A549 (cell line): ENCODE data around the gene ANTKMT. TPM values are rescaled to one million over a fixed set of nuclear protein-coding genes. Genes with fewer than 3 reads are reported as not detected.

Experiments used
- ATAC-seq, 2 experiments: fragments of 200-7000 bp in 1 of 2; fragments of >200 bp in 1 of 2; cut with Nextera tagmentation in 1 of 2; cut with Tn5 transposase in 1 of 2; 3 replicates each; pipeline versions ENCODE4 v1.8.0 to v1.9.1; 2018 to 2020; ENCODE audit warnings: mild to moderate bottlenecking in 1 of 2, moderate library complexity in 1 of 2
- CTCF ChIA-PET: fragments of 300-600 bp; sonication (Branson Sonifier 250); formaldehyde crosslinking; extraction: SDS; loops from one replicate; lab custom pipeline; 2021; ENCODE audit warnings: antibody characterized with exemption, inconsistent platforms; lab: Yijun Ruan, JAX
- POLR2A ChIA-PET: fragments of 350-600 bp; formaldehyde crosslinking; extraction: SDS; loops from one replicate; lab custom pipeline; 2021; ENCODE audit warnings: antibody characterized with exemption, inconsistent platforms; lab: Yijun Ruan, JAX
- DNase-seq, 2 experiments: peaks; one replicate each; pipeline versions ENCODE4 v3.0.0 to v3.0.0-alpha.2; 2011 to 2016; ENCODE audit warnings: low read depth in 1 of 2, low spot score in 1 of 2
- FAIRE-seq: peaks from 2 replicates; lab custom pipeline; 2011; peaks lifted over from hg19 to GRCh38; lab: Jason Lieb, UNC
- H3K27ac ChIP-seq, 2 experiments: fragments of >200 bp; sonication (Bioruptor Twin); formaldehyde crosslinking; 3 replicates each; pipeline ENCODE4 v1.5.1; 2016 to 2017
- H3K4me1 ChIP-seq: fragments of >200 bp; sonication (Bioruptor Twin); formaldehyde crosslinking; 3 replicates; pipeline ENCODE4 v1.6.1; 2016
- H3K4me2 ChIP-seq: fragments of >200 bp; sonication (Bioruptor Twin); formaldehyde crosslinking; 3 replicates; pipeline ENCODE4 v1.6.1; 2016
- H3K4me3 ChIP-seq: fragments of >200 bp; sonication (Bioruptor Twin); formaldehyde crosslinking; 3 replicates; pipeline ENCODE4 v1.5.1; 2016
- H3K9me3 ChIP-seq: fragments of >200 bp; sonication (Bioruptor Twin); formaldehyde crosslinking; 3 replicates; pipeline ENCODE4 v1.6.1; 2016
- BCL3 ChIP-seq: fragments of >200 bp; sonication (Bioruptor Twin); formaldehyde crosslinking; IDR thresholded peaks from 3 replicates; pipeline ENCODE4 v1.6.1; 2016
- CBX8 ChIP-seq: fragments of 200-600 bp; sonication (generic); IDR thresholded peaks from 2 replicates; pipeline ENCODE4 v1.6.1; 2016
- CEBPB ChIP-seq, 2 experiments: fragments of >200 bp in 1 of 2; sonication (Bioruptor Twin) in 1 of 2; formaldehyde crosslinking in 1 of 2; IDR thresholded peaks; 2 replicates each; pipeline ENCODE4 v1.6.1; 2012 to 2016
- E2F6 ChIP-seq: IDR thresholded peaks from 2 replicates; pipeline ENCODE4 v1.6.1; 2012; ENCODE audit warnings: low read depth, borderline replicate concordance
- ELK1 ChIP-seq: fragments of 150-350 bp; IDR thresholded peaks from 2 replicates; pipeline ENCODE4 v1.6.1; 2014; ENCODE audit warnings: low read depth, mild to moderate bottlenecking, low read length
- FOSB ChIP-seq: fragments of 250-450 bp; sonication (Bioruptor Pico); IDR thresholded peaks from 2 replicates; pipeline ENCODE4 v1.5.0; 2020; ENCODE audit warnings: mild to moderate bottlenecking, moderate library complexity
- FOXS1 ChIP-seq: fragments of 250-450 bp; sonication (Bioruptor Pico); IDR thresholded peaks from 2 replicates; pipeline ENCODE4 v1.5.0; 2020; ENCODE audit warnings: mild to moderate bottlenecking, moderate library complexity
- HDAC2 ChIP-seq: fragments of 200-600 bp; sonication (generic); IDR thresholded peaks from 2 replicates; pipeline ENCODE4 v1.6.1; 2016
- HEYL ChIP-seq: fragments of 250-450 bp; sonication (Bioruptor Pico); IDR thresholded peaks from 2 replicates; pipeline ENCODE4 v1.8.0; 2021; ENCODE audit warnings: mild to moderate bottlenecking, moderate library complexity
- HOXA7 ChIP-seq: fragments of 250-450 bp; sonication (Bioruptor Pico); IDR thresholded peaks from 2 replicates; pipeline ENCODE4 v1.5.0; 2020; ENCODE audit warnings: mild to moderate bottlenecking, moderate library complexity
- JUNB ChIP-seq: fragments of >200 bp; sonication (Bioruptor Twin); formaldehyde crosslinking; IDR thresholded peaks from 2 replicates; pipeline ENCODE4 v1.6.1; 2016
- KDM5A ChIP-seq: fragments of 200-600 bp; sonication (generic); IDR thresholded peaks from 2 replicates; pipeline ENCODE4 v1.6.1; 2016; ENCODE audit warnings: antibody characterized with exemption, mild to moderate bottlenecking
- MYC ChIP-seq: IDR thresholded peaks from 2 replicates; pipeline ENCODE4 v1.6.1; 2012; ENCODE audit warnings: mild to moderate bottlenecking, inconsistent platforms, low read length, improper control_type of control experiment, borderline replicate concordance
- NPAS2 ChIP-seq: fragments of 250-450 bp; sonication (Bioruptor Pico); IDR thresholded peaks from 2 replicates; pipeline ENCODE4 v1.8.0; 2022; ENCODE audit warnings: mild to moderate bottlenecking, moderate library complexity, borderline replicate concordance
- PBX3 ChIP-seq: IDR thresholded peaks from 2 replicates; pipeline ENCODE4 v1.6.1; 2012
- POLR2A ChIP-seq: IDR thresholded peaks from 2 replicates; pipeline ENCODE4 v1.6.1; 2012; ENCODE audit warnings: mild to moderate bottlenecking, low read length
- POLR2AphosphoS2 ChIP-seq: conservative IDR thresholded peaks from 2 replicates; pipeline ENCODE4 v1.6.1; 2012; ENCODE audit warnings: low read length, improper control_type of control experiment, inconsistent platforms
- REST ChIP-seq: fragments of 200-600 bp; sonication (generic); IDR thresholded peaks from 2 replicates; pipeline ENCODE4 v1.6.1; 2016; ENCODE audit warnings: antibody characterized with exemption, mild to moderate bottlenecking, moderate library complexity
- RFX5 ChIP-seq: fragments of 450-650 bp; IDR thresholded peaks from 2 replicates; pipeline ENCODE4 v1.7.1; 2014; ENCODE audit warnings: antibody characterized with exemption, mild to moderate bottlenecking, moderate library complexity
- RNF2 ChIP-seq: fragments of 200-600 bp; sonication (generic); IDR thresholded peaks from 2 replicates; pipeline ENCODE4 v1.6.1; 2016; ENCODE audit warnings: low read depth, mild to moderate bottlenecking, antibody characterized with exemption, moderate library complexity, borderline replicate concordance
- SMC3 ChIP-seq: fragments of >200 bp; sonication (Bioruptor Twin); formaldehyde crosslinking; IDR thresholded peaks from 3 replicates; pipeline ENCODE4 v1.6.1; 2018; ENCODE audit warnings: inconsistent platforms
- SREBF2 ChIP-seq: fragments of 450-650 bp; IDR thresholded peaks from 2 replicates; pipeline ENCODE4 v1.6.1; 2014; ENCODE audit warnings: mild to moderate bottlenecking, moderate library complexity
- TP53 ChIP-seq: fragments of 250-450 bp; sonication (Bioruptor Pico); IDR thresholded peaks from 2 replicates; pipeline ENCODE4 v1.5.0; 2021; ENCODE audit warnings: mild to moderate bottlenecking, moderate library complexity
- ZSCAN20 ChIP-seq: fragments of 250-450 bp; sonication (Bioruptor Pico); IDR thresholded peaks from 2 replicates; pipeline ENCODE4 v1.8.0; 2022; ENCODE audit warnings: mild to moderate bottlenecking, moderate library complexity
- WGBS: methylation state at CpG from one replicate; pipeline ENCODE4 v1.1.6; 2017; ENCODE audit errors: missing lambda C conversion rate; 5-methylcytosine and 5-hydroxymethylcytosine counted together
- polyA plus RNA-seq, 4 experiments: library from polyadenylated mRNA; depleted of rRNA in 3 of 4; stranded (reverse); fragments of >200 nt; fragmentation: RNase III in 1 of 4; extraction: RNeasy Plus Mini Kit Qiagen cat#74134 plus additional on column Dnase treatment in 1 of 4; gene quantifications; 2 replicates in 3 of 4; 3 replicates in 1 of 4; pipeline ENCODE4 v1.2.3, GENCODE V29; 2011 to 2017

The ANTKMT gene
- polyA plus RNA-seq, 2 of the 4 experiments (the other 2 are of a cell fraction): 11.9 to 55.8 TPM

- Histone ChIP-seq H3K4me1 (peaks cover 56% of the 10 kb centered on the region), H3K9me3 (no peaks in the 10 kb centered on the region), H3K4me3 (no peak overlapping the region), H3K4me2 (no peak overlapping the region), H3K27ac (no peak overlapping the region; a peak in 1 of 6 replicates)
- no peak for FAIRE-seq
- DNase-seq: no peak
- no peak for ATAC-seq
- TF ChIP-seq MYC: no peak
- TF ChIP-seq RFX5: no peak
- no peak for TF ChIP-seq HOXA7 (CRISPR knock-in tag)
- TF ChIP-seq ZSCAN20 (CRISPR knock-in tag): no peak
- TF ChIP-seq TP53 (CRISPR knock-in tag): no peak
- no peak for TF ChIP-seq RNF2
- no peak for TF ChIP-seq KDM5A
- TF ChIP-seq CEBPB (IDR thresholded peaks at IDR 0.05): no peak
- no peak for TF ChIP-seq BCL3
- TF ChIP-seq PBX3: no peak
- no peak for TF ChIP-seq E2F6
- ChIA-PET POLR2A (interaction anchor here (2.0 kb wide), 1 partner anchor 12 kb away, joined by 5 read pairs; no protein-coding TSS in a partner anchor), CTCF (interaction anchor here (0.8 to 25.1 kb wide), 6 partner anchors 8 to 78 kb away, joined by 3 to 656 read pairs (median 10); partner anchors contain the start of genes ANTKMT, CCDC78, CHTF18 and CIAO3)
- 48% methylated on average over 3 of the region's 3 CpGs for WGBS
These were observed 12.9 kb upstream of the ANTKMT start for GRCh38 chr16:708019-708418.

GRCh38 chr16:708959-709358, 12.0 kb upstream of the ANTKMT start:
- FAIRE-seq: no peak
- CTCF ChIA-PET: interaction anchor here (0.9 to 25.1 kb wide), 6 partner anchors 11 to 347 kb away, joined by 3 to 656 read pairs (median 8); partner anchors contain the start of genes ANTKMT, CCDC78, CHTF18 and CIAO3

More at GRCh38 chr16:708959-709358, 12.0 kb upstream of the ANTKMT start:
- TF ChIP-seq POLR2AphosphoS2 (no peak), PBX3 (no peak), MYC (no peak), CBX8 (no peak), KDM5A (no peak), FOSB (CRISPR knock-in tag) (no peak), BCL3 (no peak), REST (no peak), JUNB (no peak), POLR2A (no peak), SREBF2 (no peak), NPAS2 (CRISPR knock-in tag) (no peak), FOXS1 (no peak), HDAC2 (no peak), HEYL (CRISPR knock-in tag) (no peak), RNF2 (no peak), ELK1 (no peak), SMC3 (no peak)
- POLR2A ChIA-PET: interaction anchor here (1.5 to 2.0 kb wide), 2 partner anchors 11 to 13 kb away, joined by 5 to 7 read pairs; no protein-coding TSS in a partner anchor
- DNase-seq: no peak
- H3K9me3 ChIP-seq: no peaks in the 10 kb centered on the region
- no peak overlapping the region for H3K27ac ChIP-seq
- peaks cover 65% of the 10 kb centered on the region for H3K4me1 ChIP-seq
- WGBS: 57% methylated on average over 3 of the region's 4 CpGs
- ATAC-seq: no peak
- H3K4me3 ChIP-seq: no peak overlapping the region
- H3K4me2 ChIP-seq: no peak overlapping the region
